Common myeloid progenitor, CD34-positive (primary cell): ENCODE measurements around the gene MACROD2.
"Not testable (repeated sequence)": the region's sequence is repeated elsewhere in the genome, so short reads cannot be mapped to it uniquely, and the experiment has no call there.

Source experiments
- CTCF ChIA-PET: fragments of 350-600 bp; sonication (Branson Sonifier 250); formaldehyde crosslinking; loops from one replicate; lab custom pipeline; 2021; ENCODE audit warnings: antibody characterized with exemption; lab: Charles Lee
- POLR2A ChIA-PET: fragments of 350-600 bp; sonication (Branson Sonifier 250); formaldehyde crosslinking; loops from one replicate; lab custom pipeline; 2021; ENCODE audit warnings: antibody characterized with exemption; lab: Charles Lee
- DNase-seq, 3 donors: peaks; one replicate each; pipeline versions ENCODE4 v3.0.0 to v3.0.0-alpha.2; 2013
- H3K27ac ChIP-seq, 2 experiments: 1 replicate in 1 of 2; 2 replicates in 1 of 2; pipeline ENCODE4 v1.7.0; 2013; ENCODE audit warnings: inconsistent platforms in 2 of 2, low read length in 2 of 2, mild to moderate bottlenecking in 2 of 2, low read depth in 1 of 2, moderate library complexity in 1 of 2; ENCODE audit not compliant: severe bottlenecking in 2 of 2, insufficient read depth in 1 of 2, poor library complexity in 1 of 2
- H3K27me3 ChIP-seq, 5 experiments: replicated peaks in 2 of 5; 1 replicate in 3 of 5; 2 replicates in 2 of 5; pipeline versions ENCODE4 v1.6.1 to v1.7.0; 2013; ENCODE audit warnings: low read length in 4 of 5, mild to moderate bottlenecking in 2 of 5, moderate library complexity in 2 of 5, inconsistent platforms in 1 of 5; ENCODE audit not compliant: insufficient read depth in 5 of 5, control insufficient read depth in 4 of 5
- H3K36me3 ChIP-seq, 4 experiments: 1 replicate in 2 of 4; 2 replicates in 2 of 4; pipeline versions ENCODE4 v1.6.1 to v1.7.0; 2013; ENCODE audit warnings: low read length in 3 of 4, control low read depth in 1 of 4, mild to moderate bottlenecking in 1 of 4; ENCODE audit not compliant: control insufficient read depth in 4 of 4, insufficient read depth in 4 of 4
- H3K4me1 ChIP-seq, 4 experiments: 1 replicate in 3 of 4; 2 replicates in 1 of 4; pipeline versions ENCODE4 v1.6.1 to v1.7.1; 2013; ENCODE audit warnings: low read length in 3 of 4, mild to moderate bottlenecking in 3 of 4, control low read depth in 1 of 4, inconsistent platforms in 1 of 4, moderate library complexity in 1 of 4; ENCODE audit not compliant: control insufficient read depth in 4 of 4, insufficient read depth in 4 of 4; ENCODE audit errors: control extremely low read depth in 1 of 4
- H3K4me3 ChIP-seq, 7 experiments: 1 replicate in 4 of 7; 2 replicates in 3 of 7; pipeline versions ENCODE4 v1.5.1 to v1.7.0; 2013; ENCODE audit warnings: mild to moderate bottlenecking in 7 of 7, low read length in 6 of 7, moderate library complexity in 6 of 7, inconsistent platforms in 2 of 7, low read depth in 2 of 7, control low read depth in 1 of 7; ENCODE audit not compliant: insufficient read depth in 4 of 7, control insufficient read depth in 1 of 7; ENCODE audit errors: extremely low read depth in 1 of 7
- H3K9me3 ChIP-seq, 5 experiments: 1 replicate in 4 of 5; 2 replicates in 1 of 5; pipeline versions ENCODE4 v1.6.1 to v1.7.1; 2013; ENCODE audit warnings: low read length in 4 of 5, mild to moderate bottlenecking in 2 of 5, inconsistent platforms in 1 of 5, low read depth in 1 of 5, moderate library complexity in 1 of 5; ENCODE audit not compliant: control insufficient read depth in 4 of 5, insufficient read depth in 2 of 5; ENCODE audit errors: control extremely low read depth in 1 of 5
- WGBS: methylation state at CpG from one replicate; pipeline ENCODE4 v1.1.5; 2013; ENCODE audit not compliant: insufficient coverage; 5-methylcytosine and 5-hydroxymethylcytosine counted together

The MACROD2 gene

GRCh38 chr20:14918976-14919375 lies 923.7 kb downstream of the MACROD2 start:
- WGBS, result 100% methylated on average over 2 of the region's 3 CpGs
- CTCF ChIA-PET, result no interaction called here
- Histone ChIP-seq H3K27me3 (no peaks in the 10 kb centered on the region), H3K27ac (no peak overlapping the region), H3K36me3 (no peaks in the 10 kb centered on the region), H3K9me3 (no peaks in the 10 kb centered on the region), H3K4me1 (no peaks in the 10 kb centered on the region), H3K4me3 (no peak overlapping the region)
- DNase-seq, result no peak
- POLR2A ChIA-PET, result no interaction called here

- no peak overlapping the region for H3K4me3 ChIP-seq
- ChIA-PET POLR2A (no interaction called here), CTCF (no interaction called here)
- WGBS, result 13% methylated on average over 5 of the region's 7 CpGs
- H3K4me1 ChIP-seq, result no peaks in the 10 kb centered on the region
- no peak for DNase-seq
- no peaks in the 10 kb centered on the region for H3K9me3 ChIP-seq
- no peaks in the 10 kb centered on the region for H3K36me3 ChIP-seq
- H3K27ac ChIP-seq, result no peak overlapping the region
- H3K27me3 ChIP-seq, result no peaks in the 10 kb centered on the region
Measured at GRCh38 chr20:14919501-14920081, 924.3 kb downstream of the MACROD2 start.

GRCh38 chr20:14921513-14921912 lies 926.2 kb downstream of the MACROD2 start:
- no peak for DNase-seq
- 100% methylated on average over 1 of the region's 1 CpG for WGBS
- no peaks in the 10 kb centered on the region for H3K4me1 ChIP-seq
- ChIA-PET POLR2A (no interaction called here), CTCF (no interaction called here)
- H3K9me3 ChIP-seq, result no peaks in the 10 kb centered on the region
- no peak overlapping the region for H3K27ac ChIP-seq
- no peaks in the 10 kb centered on the region for H3K27me3 ChIP-seq
- no peak overlapping the region for H3K4me3 ChIP-seq
- no peaks in the 10 kb centered on the region for H3K36me3 ChIP-seq

- no peaks in the 10 kb centered on the region for H3K36me3 ChIP-seq
- H3K4me3 ChIP-seq, result no peak overlapping the region
- DNase-seq, result no peak
- H3K27me3 ChIP-seq, result no peaks in the 10 kb centered on the region
- no peak overlapping the region for H3K27ac ChIP-seq
- ChIA-PET POLR2A (no interaction called here), CTCF (no interaction called here)
- H3K9me3 ChIP-seq, result no peaks in the 10 kb centered on the region
- WGBS, result 100% methylated on average over 2 of the region's 5 CpGs
- no peaks in the 10 kb centered on the region for H3K4me1 ChIP-seq
Measured at GRCh38 chr20:14922503-14923267, 927.4 kb downstream of the MACROD2 start.

GRCh38 chr20:14924433-14924832 lies 929.1 kb downstream of the MACROD2 start:
- ChIA-PET POLR2A (no interaction called here), CTCF (no interaction called here)
- H3K9me3 ChIP-seq, result no peaks in the 10 kb centered on the region

GRCh38 chr20:14925300-14925699 lies 930.0 kb downstream of the MACROD2 start:
- CTCF ChIA-PET, result no interaction called here
- no peak for DNase-seq

More at GRCh38 chr20:14924433-14924832, 929.1 kb downstream of the MACROD2 start:
- no CpG with 5 or more reads among the region's 1 CpG for WGBS
- H3K4me1 ChIP-seq, result no peaks in the 10 kb centered on the region
- H3K27ac ChIP-seq, result no peak overlapping the region
- no peak for DNase-seq
- H3K27me3 ChIP-seq, result no peaks in the 10 kb centered on the region
- no peaks in the 10 kb centered on the region for H3K36me3 ChIP-seq
- H3K4me3 ChIP-seq, result no peak overlapping the region

GRCh38 chr20:14926436-14926835 lies 931.1 kb downstream of the MACROD2 start:
- POLR2A ChIA-PET, result interaction anchor here (0.6 kb wide), 1 partner anchor 18 kb away, joined by 4 read pairs; no protein-coding TSS in a partner anchor
- H3K27me3 ChIP-seq, H3K4me3 ChIP-seq, H3K9me3 ChIP-seq, DNase-seq, CTCF ChIA-PET, H3K4me1 ChIP-seq, H3K36me3 ChIP-seq, H3K27ac ChIP-seq: not testable (repeated sequence)
- 92% methylated on average over 2 of the region's 2 CpGs for WGBS

More at GRCh38 chr20:14925300-14925699, 930.0 kb downstream of the MACROD2 start:
- H3K36me3 ChIP-seq, result no peaks in the 10 kb centered on the region
- H3K9me3 ChIP-seq, result no peaks in the 10 kb centered on the region
- POLR2A ChIA-PET, result no interaction called here
- no peak overlapping the region for H3K4me3 ChIP-seq
- no peak overlapping the region for H3K27ac ChIP-seq
- H3K27me3 ChIP-seq, result no peaks in the 10 kb centered on the region
- no peaks in the 10 kb centered on the region for H3K4me1 ChIP-seq
- no CpG with 5 or more reads among the region's 1 CpG for WGBS
